Measurements from ENCODE around the gene COX7B.
"Not testable (repeated sequence)": the region's sequence is repeated elsewhere in the genome, so short reads cannot be mapped to it uniquely, and the experiment has no call there.

COX7B gene

GRCh38 chrX:77922787-77923186, 23.5 kb downstream of the COX7B start:
- ATAC-seq (replicated peaks) (no peak), DNase-seq (no peak)
- Mint-ChIP-seq H3K36me3 (ENCODE audit: insufficient read depth) (no peaks in the 10 kb centered on the region), H3K4me1 (ENCODE audit: low read depth in 2 of 2) (peaks cover 2 to 11% of the 10 kb centered on the region in 2 donors), H3K27me3 (no peaks in the 10 kb centered on the region), H3K27ac (no peak overlapping the region), H3K4me3 (no peak overlapping the region), H3K9me3 (peaks cover 0 to 2% of the 10 kb centered on the region in 2 donors)

DNA sequence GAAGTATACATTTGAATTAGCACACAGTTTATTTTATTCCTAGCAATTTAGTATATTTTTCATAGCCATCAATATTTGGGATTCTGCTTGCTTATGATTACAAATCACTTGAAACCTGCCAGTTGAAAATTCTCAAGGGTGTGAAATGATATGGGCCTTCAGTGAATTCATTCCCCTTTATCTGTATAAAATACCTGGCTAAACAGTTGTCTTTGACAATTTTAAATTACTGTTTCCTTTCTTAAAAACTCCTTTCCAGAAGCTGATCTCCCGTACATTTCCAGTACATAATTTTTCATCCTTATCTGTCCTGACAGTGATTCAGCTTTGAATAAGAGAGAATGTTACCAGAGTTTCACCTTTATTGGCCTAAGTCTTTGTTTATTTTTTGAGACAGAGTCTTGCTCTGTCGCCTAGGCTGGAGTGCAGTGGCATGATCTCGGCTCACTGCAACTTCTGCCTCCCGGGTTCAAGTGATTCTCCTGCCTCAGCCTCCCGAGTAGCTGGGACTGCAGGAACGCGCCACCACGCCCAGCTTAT, 25.1 kb downstream of the COX7B start:
- DNase-seq (no peak), ATAC-seq (replicated peaks) (no peak)
- Mint-ChIP-seq H3K36me3 (ENCODE audit: insufficient read depth) (no peaks in the 10 kb centered on the region), H3K4me1 (ENCODE audit: low read depth in 2 of 2) (peaks cover 2 to 11% of the 10 kb centered on the region in 2 donors), H3K27me3 (no peaks in the 10 kb centered on the region), H3K9me3 (peaks cover 0 to 2% of the 10 kb centered on the region in 2 donors), H3K4me3 (no peak overlapping the region), H3K27ac (no peak overlapping the region)

GRCh38 chrX:77925764-77926163, 26.5 kb downstream of the COX7B start:
- peaks cover 0 to 2% of the 10 kb centered on the region in 2 donors for H3K9me3 Mint-ChIP-seq
- ATAC-seq (replicated peaks) (no peak), DNase-seq (no peak)
- no peak overlapping the region for H3K27ac Mint-ChIP-seq
- H3K36me3 Mint-ChIP-seq (ENCODE audit: insufficient read depth) = no peaks in the 10 kb centered on the region
- no peaks in the 10 kb centered on the region for H3K27me3 Mint-ChIP-seq
- peaks cover 4 to 11% of the 10 kb centered on the region in 2 donors for H3K4me1 Mint-ChIP-seq (ENCODE audit: low read depth in 2 of 2)
- no peak overlapping the region for H3K4me3 Mint-ChIP-seq

DNA sequence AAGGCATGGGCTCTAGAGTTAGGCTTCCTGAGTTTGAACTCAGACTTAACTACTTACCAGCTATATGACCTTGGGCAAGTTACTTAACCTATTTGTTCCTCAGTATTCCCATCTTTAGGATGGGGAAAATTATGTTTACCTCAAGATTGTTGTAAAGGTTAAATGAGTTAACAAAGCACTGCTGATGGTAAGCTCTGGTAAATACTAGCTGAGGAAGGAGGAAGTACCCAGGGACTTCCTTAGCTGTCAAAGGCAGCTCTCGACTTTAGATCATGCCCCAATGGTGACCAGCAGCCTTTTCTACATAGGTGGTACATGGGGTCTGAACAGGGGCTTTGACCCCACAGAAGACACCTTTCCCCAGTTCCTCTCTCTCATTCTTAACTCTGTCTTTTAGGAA, 31.3 kb downstream of the COX7B start:
- DNase-seq = no peak
- ATAC-seq (replicated peaks) = no peak
- H3K27me3 Mint-ChIP-seq = no peaks in the 10 kb centered on the region
- no peaks in the 10 kb centered on the region for H3K9me3 Mint-ChIP-seq
- no peak overlapping the region for H3K27ac Mint-ChIP-seq
- peaks cover 2 to 5% of the 10 kb centered on the region in 2 donors for H3K4me1 Mint-ChIP-seq (ENCODE audit: low read depth in 2 of 2)
- H3K4me3 Mint-ChIP-seq = no peak overlapping the region
- no peaks in the 10 kb centered on the region for H3K36me3 Mint-ChIP-seq (ENCODE audit: insufficient read depth)

DNA sequence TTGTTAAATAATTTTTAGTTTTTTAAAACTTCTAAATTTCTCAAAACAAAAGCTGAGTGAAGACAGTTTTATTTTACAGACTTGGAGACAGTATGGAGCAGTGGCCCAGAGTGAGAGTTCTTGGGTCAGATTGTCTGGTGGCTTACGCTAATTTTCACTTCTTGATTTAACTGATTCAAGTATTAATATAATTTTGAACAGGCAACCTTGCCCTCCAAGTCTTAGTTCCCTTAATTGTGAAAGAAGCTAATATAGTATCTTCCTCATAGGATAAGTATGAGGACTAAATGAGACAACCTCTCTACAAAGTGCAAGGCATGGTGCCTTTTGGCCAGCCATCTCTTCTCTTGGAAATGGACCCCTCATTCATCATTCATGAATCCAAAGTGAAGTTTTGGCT, 36.6 kb downstream of the COX7B start:
- H3K36me3 Mint-ChIP-seq (ENCODE audit: insufficient read depth) = no peaks in the 10 kb centered on the region
- no peak for ATAC-seq (replicated peaks)
- no peaks in the 10 kb centered on the region for H3K9me3 Mint-ChIP-seq
- no peak overlapping the region for H3K4me3 Mint-ChIP-seq
- no peaks in the 10 kb centered on the region for H3K4me1 Mint-ChIP-seq (ENCODE audit: low read depth in 2 of 2)
- no peak for DNase-seq
- no peak overlapping the region for H3K27ac Mint-ChIP-seq
- H3K27me3 Mint-ChIP-seq = no peaks in the 10 kb centered on the region

- DNase-seq = no peak
- H3K27ac Mint-ChIP-seq = no peak overlapping the region
- H3K27me3 Mint-ChIP-seq = no peaks in the 10 kb centered on the region
Measured at GRCh38 chrX:77936299-77936698, 37.0 kb downstream of the COX7B start.

GRCh38 chrX:77937291-77937690, 38.0 kb downstream of the COX7B start:
- ATAC-seq (replicated peaks) (no peak), DNase-seq (no peak)
- H3K36me3 Mint-ChIP-seq (ENCODE audit: insufficient read depth) = no peaks in the 10 kb centered on the region
- H3K9me3 Mint-ChIP-seq = no peaks in the 10 kb centered on the region
- no peaks in the 10 kb centered on the region for H3K4me1 Mint-ChIP-seq (ENCODE audit: low read depth in 2 of 2)
- H3K27me3 Mint-ChIP-seq = no peaks in the 10 kb centered on the region
- no peak overlapping the region for H3K27ac Mint-ChIP-seq
- H3K4me3 Mint-ChIP-seq = no peak overlapping the region

More at GRCh38 chrX:77936299-77936698, 37.0 kb downstream of the COX7B start:
- no peak overlapping the region for H3K4me3 Mint-ChIP-seq
- no peaks in the 10 kb centered on the region for H3K36me3 Mint-ChIP-seq (ENCODE audit: insufficient read depth)
- H3K4me1 Mint-ChIP-seq (ENCODE audit: low read depth in 2 of 2) = no peaks in the 10 kb centered on the region
- no peaks in the 10 kb centered on the region for H3K9me3 Mint-ChIP-seq
- ATAC-seq (replicated peaks) = no peak

DNA sequence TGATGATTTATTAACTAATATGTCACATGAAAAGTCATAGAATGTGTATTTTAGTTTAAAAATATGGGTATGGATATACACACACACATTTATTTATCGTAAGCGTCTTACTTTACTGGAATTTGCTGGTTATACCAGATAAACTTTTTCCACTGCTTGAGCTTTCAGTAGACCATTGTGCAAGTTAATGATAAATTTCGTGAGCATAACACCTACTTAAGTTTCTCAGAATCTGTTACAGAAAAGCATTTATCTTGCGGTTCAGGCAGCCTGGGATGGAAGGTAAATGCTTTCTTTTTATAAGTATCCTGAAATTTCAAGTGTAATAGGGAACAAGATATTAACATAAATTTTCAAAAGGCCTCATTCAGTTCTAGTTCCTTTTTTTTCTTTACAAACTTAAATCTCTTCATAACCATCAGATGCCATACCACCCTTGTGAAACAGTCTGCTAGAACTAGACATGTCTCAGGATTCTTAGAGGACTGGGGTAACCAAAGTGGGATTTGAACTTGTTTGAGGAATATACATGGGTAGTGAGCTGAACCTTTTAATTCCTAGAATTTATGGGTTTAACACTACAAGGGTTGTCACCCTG, 38.9 kb downstream of the COX7B start:
- Mint-ChIP-seq H3K4me1 (ENCODE audit: low read depth in 2 of 2) (no peaks in the 10 kb centered on the region), H3K36me3 (ENCODE audit: insufficient read depth) (no peaks in the 10 kb centered on the region), H3K4me3 (no peak overlapping the region), H3K27me3 (no peaks in the 10 kb centered on the region), H3K9me3 (no peaks in the 10 kb centered on the region), H3K27ac (no peak overlapping the region)
- DNase-seq (no peak), ATAC-seq (replicated peaks) (no peak)

- not testable (repeated sequence) for H3K36me3 Mint-ChIP-seq (ENCODE audit: insufficient read depth); DNase-seq; H3K9me3 Mint-ChIP-seq; H3K27ac Mint-ChIP-seq; H3K4me3 Mint-ChIP-seq; ATAC-seq (replicated peaks); H3K27me3 Mint-ChIP-seq; H3K4me1 Mint-ChIP-seq (ENCODE audit: low read depth in 2 of 2)
Measured at GRCh38 chrX:77945031-77945430, 45.8 kb downstream of the COX7B start.

GRCh38 chrX:77945910-77946545, 46.8 kb downstream of the COX7B start:
- no peaks in the 10 kb centered on the region for H3K36me3 Mint-ChIP-seq (ENCODE audit: insufficient read depth)
- H3K4me3 Mint-ChIP-seq = no peak overlapping the region
- H3K4me1 Mint-ChIP-seq (ENCODE audit: low read depth in 2 of 2) = no peaks in the 10 kb centered on the region
- no peak for ATAC-seq (replicated peaks)
- H3K27ac Mint-ChIP-seq = no peak overlapping the region
- DNase-seq = no peak
- H3K27me3 Mint-ChIP-seq = no peaks in the 10 kb centered on the region
- H3K9me3 Mint-ChIP-seq = no peaks in the 10 kb centered on the region

GRCh38 chrX:77946571-77946970, 47.3 kb downstream of the COX7B start:
- no peak overlapping the region for H3K27ac Mint-ChIP-seq
- H3K9me3 Mint-ChIP-seq = no peaks in the 10 kb centered on the region
- no peak for ATAC-seq (replicated peaks)
- no peaks in the 10 kb centered on the region for H3K36me3 Mint-ChIP-seq (ENCODE audit: insufficient read depth)
- no peaks in the 10 kb centered on the region for H3K4me1 Mint-ChIP-seq (ENCODE audit: low read depth in 2 of 2)
- no peaks in the 10 kb centered on the region for H3K27me3 Mint-ChIP-seq
- H3K4me3 Mint-ChIP-seq = no peak overlapping the region
- no peak for DNase-seq

GRCh38 chrX:77949840-77950239, 50.6 kb downstream of the COX7B start:
- Mint-ChIP-seq H3K27ac (no peak overlapping the region), H3K27me3 (no peaks in the 10 kb centered on the region), H3K36me3 (ENCODE audit: insufficient read depth) (no peaks in the 10 kb centered on the region)

DNA sequence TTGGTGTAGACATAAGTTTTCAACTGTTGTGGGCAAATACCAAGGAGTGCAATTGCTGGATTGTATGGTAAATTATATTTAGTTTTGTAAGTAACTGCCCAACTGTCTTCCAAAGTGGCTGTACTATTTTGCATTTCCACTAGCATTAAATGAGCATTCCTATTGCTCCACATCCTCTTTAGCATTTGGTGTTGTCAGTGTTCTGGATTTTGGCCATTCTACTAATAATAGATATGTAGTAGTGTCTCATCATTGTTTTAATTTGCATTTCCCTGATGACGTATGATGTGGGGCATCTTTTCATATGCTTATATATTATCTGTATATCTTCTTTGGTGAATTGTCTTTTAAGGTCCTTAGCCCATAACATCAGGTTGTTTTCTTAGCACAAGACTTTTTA, 52.9 kb downstream of the COX7B start:
- no peak overlapping the region for H3K4me3 Mint-ChIP-seq
- no peaks in the 10 kb centered on the region for H3K36me3 Mint-ChIP-seq (ENCODE audit: insufficient read depth)
- no peak overlapping the region for H3K27ac Mint-ChIP-seq
- H3K9me3 Mint-ChIP-seq = no peaks in the 10 kb centered on the region
- no peak for ATAC-seq (replicated peaks)
- DNase-seq = no peak
- H3K4me1 Mint-ChIP-seq (ENCODE audit: low read depth in 2 of 2) = peaks cover 3 to 8% of the 10 kb centered on the region in 2 donors
- no peaks in the 10 kb centered on the region for H3K27me3 Mint-ChIP-seq

More at GRCh38 chrX:77949840-77950239, 50.6 kb downstream of the COX7B start:
- Mint-ChIP-seq H3K4me3 (no peak overlapping the region), H3K4me1 (ENCODE audit: low read depth in 2 of 2) (peaks cover under 1 to 3% of the 10 kb centered on the region in 2 donors), H3K9me3 (no peaks in the 10 kb centered on the region)
- DNase-seq (no peak), ATAC-seq (replicated peaks) (no peak)

DNA sequence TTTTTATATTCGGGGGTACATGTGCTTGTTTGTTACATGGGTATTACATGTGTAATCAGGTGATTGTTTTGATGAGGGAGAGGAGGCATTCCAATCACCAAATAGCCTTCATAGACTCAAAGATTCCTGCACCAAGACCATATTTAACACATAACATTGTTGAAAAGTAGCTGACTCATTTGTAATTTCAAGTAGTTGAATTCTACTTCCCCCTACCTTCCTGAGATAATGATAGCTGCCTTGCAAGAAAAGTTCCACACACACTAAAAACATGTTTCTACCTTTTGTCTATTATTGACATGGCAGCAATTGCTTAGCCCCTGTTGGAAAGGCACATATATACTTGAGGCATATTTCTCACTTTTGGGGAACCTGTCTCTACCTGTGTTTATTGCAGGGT, 54.0 kb downstream of the COX7B start:
- no peak for ATAC-seq (replicated peaks)
- Mint-ChIP-seq H3K4me1 (ENCODE audit: low read depth in 2 of 2) (peaks cover 10 to 13% of the 10 kb centered on the region in 2 donors), H3K27ac (no peak overlapping the region), H3K27me3 (no peaks in the 10 kb centered on the region), H3K36me3 (ENCODE audit: insufficient read depth) (no peaks in the 10 kb centered on the region), H3K4me3 (no peak overlapping the region), H3K9me3 (no peaks in the 10 kb centered on the region)
- DNase-seq = no peak
